HEK293 (cell line): ENCODE results near the gene TMTC1.

Experiments used
- CTCF ChIA-PET: fragments of 350-600 bp; formaldehyde crosslinking; extraction: SDS; loops from one replicate; lab custom pipeline; 2021; ENCODE audit warnings: antibody characterized with exemption; lab: Yijun Ruan, JAX
- POLR2A ChIA-PET: fragments of 300-600 bp; formaldehyde crosslinking; extraction: SDS; loops from one replicate; lab custom pipeline; 2020; ENCODE audit warnings: antibody characterized with exemption, inconsistent platforms; lab: Yijun Ruan, JAX
- H3K27ac ChIP-seq: fragments of 200-500 bp; sonication (Bioruptor generic); 2 replicates; pipeline ENCODE4 v1.5.1; 2014; ENCODE audit warnings: low read depth, low read length, control low read depth, inconsistent platforms; ENCODE audit errors: extremely low read depth
- H3K36me3 ChIP-seq, 2 experiments: fragments of 200-500 bp in 1 of 2; sonication (Bioruptor generic) in 1 of 2; 1 replicate in 1 of 2; 2 replicates in 1 of 2; pipeline ENCODE4 v1.5.1; 2014 to 2017; ENCODE audit warnings: inconsistent platforms in 2 of 2, low read length in 2 of 2; ENCODE audit not compliant: control insufficient read depth in 2 of 2, insufficient read depth in 1 of 2
- H3K4me1 ChIP-seq: fragments of 200-500 bp; sonication (Bioruptor generic); 2 replicates; pipeline ENCODE4 v1.5.1; 2014; ENCODE audit warnings: mild to moderate bottlenecking, low read length, inconsistent platforms; ENCODE audit not compliant: control insufficient read depth, insufficient read depth
- H3K4me3 ChIP-seq: 2 replicates; pipeline ENCODE4 v1.5.1; 2011; ENCODE audit warnings: low read depth, mild to moderate bottlenecking, control low read depth, low read length, moderate library complexity
- H3K9me3 ChIP-seq: fragments of 200-500 bp; sonication (Bioruptor generic); 2 replicates; pipeline ENCODE4 v1.5.1; 2014; ENCODE audit warnings: low read depth, low read length, inconsistent platforms; ENCODE audit not compliant: control insufficient read depth, insufficient read depth
- GLI2 ChIP-seq: fragments of 450-650 bp; formaldehyde crosslinking; IDR thresholded peaks from 2 replicates; pipeline ENCODE4; 2017; ENCODE audit warnings: missing biosample characterization, missing genetic modification characterization, low read depth, borderline replicate concordance
- ZNF155 ChIP-seq: fragments of 450-650 bp; formaldehyde crosslinking; IDR thresholded peaks from 2 replicates; pipeline ENCODE4 v1.5.1; 2016; ENCODE audit warnings: missing biosample characterization, missing genetic modification characterization
- ZNF354C ChIP-seq: fragments of 450-650 bp; formaldehyde crosslinking; IDR thresholded peaks from 2 replicates; pipeline ENCODE4 v1.5.1; 2016; ENCODE audit warnings: missing biosample characterization, missing genetic modification characterization, low read depth, borderline replicate concordance
- ZNF423 ChIP-seq: fragments of 450-650 bp; formaldehyde crosslinking; IDR thresholded peaks from 2 replicates; pipeline ENCODE4 v1.5.1; 2016; ENCODE audit warnings: missing biosample characterization, missing genetic modification characterization
- ZNF571 ChIP-seq: fragments of 450-650 bp; formaldehyde crosslinking; IDR thresholded peaks from 2 replicates; pipeline ENCODE4 v1.5.0; 2017; ENCODE audit warnings: missing biosample characterization, missing genetic modification characterization
- ZNF610 ChIP-seq: fragments of 450-650 bp; formaldehyde crosslinking; IDR thresholded peaks from 2 replicates; pipeline ENCODE4 v1.5.1; 2016; ENCODE audit warnings: missing biosample characterization, missing genetic modification characterization, borderline replicate concordance
- ZNF664 ChIP-seq: fragments of 450-650 bp; formaldehyde crosslinking; IDR thresholded peaks from 2 replicates; pipeline ENCODE4 v1.5.1; 2016; ENCODE audit warnings: missing biosample characterization, missing genetic modification characterization
- ZNF792 ChIP-seq: fragments of 450-650 bp; formaldehyde crosslinking; IDR thresholded peaks from 2 replicates; pipeline ENCODE4 v1.5.1; 2016; ENCODE audit warnings: missing biosample characterization, missing genetic modification characterization
- TF ChIP-seq, protein P1 (sequence below): fragments of 450-650 bp; formaldehyde crosslinking; IDR thresholded peaks from 2 replicates; pipeline ENCODE4 v1.5.1; 2017; ENCODE audit warnings: missing biosample characterization, missing genetic modification characterization
- TF ChIP-seq, protein P2 (sequence below): fragments of 450-650 bp; formaldehyde crosslinking; conservative IDR thresholded peaks from 2 replicates; pipeline ENCODE4 v1.5.1; 2016; ENCODE audit warnings: low read depth, missing biosample characterization, missing genetic modification characterization
- TF ChIP-seq, protein P3 (sequence below): fragments of 450-650 bp; formaldehyde crosslinking; IDR thresholded peaks from 2 replicates; pipeline ENCODE4 v1.5.1; 2016; ENCODE audit warnings: missing biosample characterization, missing genetic modification characterization
- TF ChIP-seq, protein P4 (sequence below): fragments of 450-650 bp; formaldehyde crosslinking; IDR thresholded peaks from 2 replicates; pipeline ENCODE4 v1.5.1; 2016; ENCODE audit warnings: missing biosample characterization, missing genetic modification characterization, low read depth

The TMTC1 gene

DNA sequence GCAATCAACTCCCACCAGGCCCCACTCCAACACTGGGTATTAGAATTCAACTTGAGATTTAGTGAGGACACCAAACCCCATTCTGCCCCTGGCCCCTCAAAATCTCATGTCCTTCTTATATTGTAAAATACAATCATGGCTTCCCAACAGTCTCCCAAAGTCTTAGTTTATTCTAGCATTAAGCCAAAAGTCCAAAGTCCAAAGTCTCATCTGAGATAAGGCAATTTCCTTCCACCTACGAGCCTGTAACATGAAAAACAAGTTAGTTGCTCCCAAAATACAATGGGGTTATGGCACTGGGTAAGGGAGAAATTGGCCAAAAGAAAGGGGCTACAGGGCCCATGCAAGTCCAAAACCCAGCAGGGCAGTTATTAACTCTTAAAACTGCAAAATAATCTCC lies 46.6 kb upstream of the TMTC1 start (continued):
- TF ChIP-seq, protein P1, sequence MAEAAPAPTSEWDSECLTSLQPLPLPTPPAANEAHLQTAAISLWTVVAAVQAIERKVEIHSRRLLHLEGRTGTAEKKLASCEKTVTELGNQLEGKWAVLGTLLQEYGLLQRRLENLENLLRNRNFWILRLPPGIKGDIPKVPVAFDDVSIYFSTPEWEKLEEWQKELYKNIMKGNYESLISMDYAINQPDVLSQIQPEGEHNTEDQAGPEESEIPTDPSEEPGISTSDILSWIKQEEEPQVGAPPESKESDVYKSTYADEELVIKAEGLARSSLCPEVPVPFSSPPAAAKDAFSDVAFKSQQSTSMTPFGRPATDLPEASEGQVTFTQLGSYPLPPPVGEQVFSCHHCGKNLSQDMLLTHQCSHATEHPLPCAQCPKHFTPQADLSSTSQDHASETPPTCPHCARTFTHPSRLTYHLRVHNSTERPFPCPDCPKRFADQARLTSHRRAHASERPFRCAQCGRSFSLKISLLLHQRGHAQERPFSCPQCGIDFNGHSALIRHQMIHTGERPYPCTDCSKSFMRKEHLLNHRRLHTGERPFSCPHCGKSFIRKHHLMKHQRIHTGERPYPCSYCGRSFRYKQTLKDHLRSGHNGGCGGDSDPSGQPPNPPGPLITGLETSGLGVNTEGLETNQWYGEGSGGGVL: no peak
- TF ChIP-seq, protein P2, sequence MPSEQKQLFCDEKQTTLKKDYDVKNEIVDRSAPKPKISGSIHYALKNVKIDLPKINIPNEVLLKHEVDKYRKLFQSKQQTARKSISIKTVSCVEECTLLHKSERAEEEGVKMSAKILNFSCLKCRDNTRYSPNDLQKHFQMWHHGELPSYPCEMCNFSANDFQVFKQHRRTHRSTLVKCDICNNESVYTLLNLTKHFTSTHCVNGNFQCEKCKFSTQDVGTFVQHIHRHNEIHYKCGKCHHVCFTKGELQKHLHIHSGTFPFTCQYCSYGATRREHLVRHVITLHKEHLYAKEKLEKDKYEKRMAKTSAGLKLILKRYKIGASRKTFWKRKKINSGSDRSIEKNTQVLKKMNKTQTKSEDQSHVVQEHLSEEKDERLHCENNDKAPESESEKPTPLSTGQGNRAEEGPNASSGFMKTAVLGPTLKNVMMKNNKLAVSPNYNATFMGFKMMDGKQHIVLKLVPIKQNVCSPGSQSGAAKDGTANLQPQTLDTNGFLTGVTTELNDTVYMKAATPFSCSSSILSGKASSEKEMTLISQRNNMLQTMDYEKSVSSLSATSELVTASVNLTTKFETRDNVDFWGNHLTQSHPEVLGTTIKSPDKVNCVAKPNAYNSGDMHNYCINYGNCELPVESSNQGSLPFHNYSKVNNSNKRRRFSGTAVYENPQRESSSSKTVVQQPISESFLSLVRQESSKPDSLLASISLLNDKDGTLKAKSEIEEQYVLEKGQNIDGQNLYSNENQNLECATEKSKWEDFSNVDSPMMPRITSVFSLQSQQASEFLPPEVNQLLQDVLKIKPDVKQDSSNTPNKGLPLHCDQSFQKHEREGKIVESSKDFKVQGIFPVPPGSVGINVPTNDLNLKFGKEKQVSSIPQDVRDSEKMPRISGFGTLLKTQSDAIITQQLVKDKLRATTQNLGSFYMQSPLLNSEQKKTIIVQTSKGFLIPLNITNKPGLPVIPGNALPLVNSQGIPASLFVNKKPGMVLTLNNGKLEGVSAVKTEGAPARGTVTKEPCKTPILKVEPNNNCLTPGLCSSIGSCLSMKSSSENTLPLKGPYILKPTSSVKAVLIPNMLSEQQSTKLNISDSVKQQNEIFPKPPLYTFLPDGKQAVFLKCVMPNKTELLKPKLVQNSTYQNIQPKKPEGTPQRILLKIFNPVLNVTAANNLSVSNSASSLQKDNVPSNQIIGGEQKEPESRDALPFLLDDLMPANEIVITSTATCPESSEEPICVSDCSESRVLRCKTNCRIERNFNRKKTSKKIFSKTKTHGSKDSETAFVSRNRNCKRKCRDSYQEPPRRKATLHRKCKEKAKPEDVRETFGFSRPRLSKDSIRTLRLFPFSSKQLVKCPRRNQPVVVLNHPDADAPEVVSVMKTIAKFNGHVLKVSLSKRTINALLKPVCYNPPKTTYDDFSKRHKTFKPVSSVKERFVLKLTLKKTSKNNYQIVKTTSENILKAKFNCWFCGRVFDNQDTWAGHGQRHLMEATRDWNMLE: no peak
- TF ChIP-seq GLI2: no peak

DNA sequence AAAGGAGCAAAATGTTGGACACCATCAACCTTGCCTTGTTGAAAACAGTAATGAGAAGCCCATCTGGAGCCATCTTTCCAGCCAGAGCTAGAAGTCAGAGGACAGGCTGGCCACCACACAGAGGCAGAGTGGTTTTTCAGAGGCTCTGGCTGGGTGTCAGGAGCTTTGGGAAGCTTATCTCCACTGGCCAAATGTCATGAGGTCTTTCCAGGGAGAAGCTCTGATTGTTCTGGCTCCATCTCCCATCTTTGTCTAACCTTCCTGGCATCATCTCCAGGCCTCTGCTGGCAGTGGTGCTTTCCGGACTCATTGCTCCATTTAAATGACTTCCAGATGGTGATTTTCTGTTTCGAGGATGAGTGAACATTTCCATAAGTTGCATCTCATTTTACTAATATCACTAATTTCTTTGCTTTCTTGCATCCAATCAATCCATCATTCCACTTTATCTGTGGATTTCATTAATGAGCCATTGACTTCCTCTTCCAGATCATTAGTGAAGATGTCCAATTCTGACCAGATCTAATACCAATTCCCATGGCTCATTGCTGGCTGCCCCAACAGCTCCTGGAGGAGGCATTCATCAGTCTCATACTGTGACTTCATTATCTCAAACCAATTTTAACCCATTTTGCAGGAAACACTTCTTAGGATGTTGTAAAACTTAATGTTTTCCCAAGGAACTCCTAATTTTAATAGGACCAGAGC lies 35.3 kb upstream of the TMTC1 start:
- H3K4me1 ChIP-seq: no peaks in the 10 kb centered on the region
- H3K27ac ChIP-seq: no peak overlapping the region
- TF ChIP-seq ZNF423 (tag by site-specific recombination): no peak
- no peak for TF ChIP-seq ZNF155 (tag by site-specific recombination)
- TF ChIP-seq ZNF610 (tag by site-specific recombination): no peak
- TF ChIP-seq, protein P3, sequence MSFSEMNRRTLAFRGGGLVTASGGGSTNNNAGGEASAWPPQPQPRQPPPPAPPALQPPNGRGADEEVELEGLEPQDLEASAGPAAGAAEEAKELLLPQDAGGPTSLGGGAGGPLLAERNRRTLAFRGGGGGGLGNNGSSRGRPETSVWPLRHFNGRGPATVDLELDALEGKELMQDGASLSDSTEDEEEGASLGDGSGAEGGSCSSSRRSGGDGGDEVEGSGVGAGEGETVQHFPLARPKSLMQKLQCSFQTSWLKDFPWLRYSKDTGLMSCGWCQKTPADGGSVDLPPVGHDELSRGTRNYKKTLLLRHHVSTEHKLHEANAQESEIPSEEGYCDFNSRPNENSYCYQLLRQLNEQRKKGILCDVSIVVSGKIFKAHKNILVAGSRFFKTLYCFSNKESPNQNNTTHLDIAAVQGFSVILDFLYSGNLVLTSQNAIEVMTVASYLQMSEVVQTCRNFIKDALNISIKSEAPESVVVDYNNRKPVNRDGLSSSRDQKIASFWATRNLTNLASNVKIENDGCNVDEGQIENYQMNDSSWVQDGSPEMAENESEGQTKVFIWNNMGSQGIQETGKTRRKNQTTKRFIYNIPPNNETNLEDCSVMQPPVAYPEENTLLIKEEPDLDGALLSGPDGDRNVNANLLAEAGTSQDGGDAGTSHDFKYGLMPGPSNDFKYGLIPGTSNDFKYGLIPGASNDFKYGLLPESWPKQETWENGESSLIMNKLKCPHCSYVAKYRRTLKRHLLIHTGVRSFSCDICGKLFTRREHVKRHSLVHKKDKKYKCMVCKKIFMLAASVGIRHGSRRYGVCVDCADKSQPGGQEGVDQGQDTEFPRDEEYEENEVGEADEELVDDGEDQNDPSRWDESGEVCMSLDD (tag by site-specific recombination): no peak
- no peak overlapping the region for H3K4me3 ChIP-seq
- no peaks in the 10 kb centered on the region for H3K36me3 ChIP-seq
- CTCF ChIA-PET: interaction anchor here (2.1 kb wide), 1 partner anchor 71 kb away, joined by 6 read pairs; no protein-coding TSS in a partner anchor
- POLR2A ChIA-PET: no interaction called here
- no peaks in the 10 kb centered on the region for H3K9me3 ChIP-seq

DNA sequence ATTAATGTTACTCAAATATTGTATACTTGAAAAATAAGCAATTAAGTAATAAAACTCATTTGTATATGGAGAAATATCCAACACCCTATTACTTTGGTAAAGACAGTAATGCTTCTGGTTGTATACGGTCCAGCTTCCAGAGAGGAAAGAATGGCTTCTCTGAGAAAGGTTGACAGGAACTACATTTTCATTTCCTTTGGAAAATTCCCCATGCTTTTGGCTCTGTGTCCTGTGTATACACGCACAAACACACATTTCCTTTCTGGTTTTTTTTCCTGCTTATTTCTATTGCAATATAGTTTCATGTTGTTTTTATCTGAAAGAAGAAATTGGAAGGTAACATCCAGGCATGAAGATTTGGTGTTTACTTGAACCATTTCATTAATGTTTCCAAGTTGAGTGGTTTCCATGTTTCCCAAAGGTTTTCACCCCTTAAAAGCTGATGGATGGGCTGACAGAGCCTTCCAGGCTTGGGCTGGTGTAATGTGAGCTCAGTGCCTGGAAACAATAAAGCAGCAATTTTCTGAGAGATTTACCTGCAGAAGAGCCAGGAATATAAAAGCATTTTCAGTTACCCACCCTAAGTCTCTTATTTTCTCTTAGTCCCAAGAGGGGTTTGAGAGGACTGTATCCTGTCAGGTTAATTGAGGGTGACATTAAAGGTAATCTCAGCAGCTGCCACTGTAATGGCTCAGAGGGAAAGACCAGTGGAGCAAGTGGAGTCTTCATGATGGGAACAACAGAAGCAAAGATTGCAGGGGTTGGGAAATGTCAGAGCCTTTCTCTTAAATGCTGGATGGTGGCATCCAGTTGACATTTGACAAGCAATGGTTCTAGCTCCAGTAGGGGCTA lies 33.4 kb upstream of the TMTC1 start:
- no peaks in the 10 kb centered on the region for H3K36me3 ChIP-seq
- no peaks in the 10 kb centered on the region for H3K4me1 ChIP-seq
- TF ChIP-seq, protein P4, sequence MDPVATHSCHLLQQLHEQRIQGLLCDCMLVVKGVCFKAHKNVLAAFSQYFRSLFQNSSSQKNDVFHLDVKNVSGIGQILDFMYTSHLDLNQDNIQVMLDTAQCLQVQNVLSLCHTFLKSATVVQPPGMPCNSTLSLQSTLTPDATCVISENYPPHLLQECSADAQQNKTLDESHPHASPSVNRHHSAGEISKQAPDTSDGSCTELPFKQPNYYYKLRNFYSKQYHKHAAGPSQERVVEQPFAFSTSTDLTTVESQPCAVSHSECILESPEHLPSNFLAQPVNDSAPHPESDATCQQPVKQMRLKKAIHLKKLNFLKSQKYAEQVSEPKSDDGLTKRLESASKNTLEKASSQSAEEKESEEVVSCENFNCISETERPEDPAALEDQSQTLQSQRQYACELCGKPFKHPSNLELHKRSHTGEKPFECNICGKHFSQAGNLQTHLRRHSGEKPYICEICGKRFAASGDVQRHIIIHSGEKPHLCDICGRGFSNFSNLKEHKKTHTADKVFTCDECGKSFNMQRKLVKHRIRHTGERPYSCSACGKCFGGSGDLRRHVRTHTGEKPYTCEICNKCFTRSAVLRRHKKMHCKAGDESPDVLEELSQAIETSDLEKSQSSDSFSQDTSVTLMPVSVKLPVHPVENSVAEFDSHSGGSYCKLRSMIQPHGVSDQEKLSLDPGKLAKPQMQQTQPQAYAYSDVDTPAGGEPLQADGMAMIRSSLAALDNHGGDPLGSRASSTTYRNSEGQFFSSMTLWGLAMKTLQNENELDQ (tag by site-specific recombination): no peak
- TF ChIP-seq ZNF571 (tag by site-specific recombination) (no peak), ZNF354C (no peak), ZNF792 (tag by site-specific recombination) (no peak), ZNF664 (tag by site-specific recombination) (no peak)
- ChIA-PET POLR2A (no interaction called here), CTCF (interaction anchor here (0.5 to 0.7 kb wide), 3 partner anchors 61 to 311 kb away, joined by 3 to 4 read pairs (median 4); no protein-coding TSS in a partner anchor)
- no peaks in the 10 kb centered on the region for H3K9me3 ChIP-seq
- no peak overlapping the region for H3K4me3 ChIP-seq
- H3K27ac ChIP-seq: no peak overlapping the region
